B cell (primary cell): Measurements from ENCODE around the gene CAMTA1. TPM values are rescaled to one million over a fixed set of nuclear protein-coding genes. Genes with fewer than 3 reads are reported as not detected.

ENCODE experiments used
- ATAC-seq: fragments of 200-7000 bp; cut with Tn5 transposase; one replicate; pipeline ENCODE4 v1.10.0; 2021; ENCODE audit warnings: low read depth, mild to moderate bottlenecking, moderate number of reproducible peaks, moderate library complexity
- CTCF ChIA-PET: fragments of 350-600 bp; sonication (Branson Sonifier 250); formaldehyde crosslinking; loops from one replicate; lab custom pipeline; 2021; ENCODE audit warnings: antibody characterized with exemption, inconsistent platforms; lab: Charles Lee
- POLR2A ChIA-PET: fragments of 350-600 bp; sonication (Branson Sonifier 250); formaldehyde crosslinking; loops from one replicate; lab custom pipeline; 2021; ENCODE audit warnings: antibody characterized with exemption; lab: Charles Lee
- DNase-seq: peaks from one replicate; pipeline ENCODE4 v3.0.0; 2013
- H2AFZ ChIP-seq: 2 replicates; pipeline ENCODE4 v1.6.1; 2012; ENCODE audit warnings: mild to moderate bottlenecking, low read depth, low read length; ENCODE audit not compliant: insufficient read depth, poor library complexity, severe bottlenecking
- H3K27ac ChIP-seq, 2 donors: 1 replicate in 1 of 2; 2 replicates in 1 of 2; pipeline ENCODE4 v1.5.1; 2012 to 2013; ENCODE audit warnings: low read length in 2 of 2, mild to moderate bottlenecking in 2 of 2, moderate library complexity in 1 of 2
- H3K27me3 ChIP-seq, 4 experiments: fragments of 200-600 bp in 1 of 4; sonication (generic) in 1 of 4; replicated peaks in 1 of 4; 1 replicate in 2 of 4; 2 replicates in 2 of 4; pipeline versions ENCODE4 v1.6.1 to v1.7.0; 2013 to 2016; ENCODE audit warnings: low read length in 3 of 4, mild to moderate bottlenecking in 2 of 4, mixed read lengths in 1 of 4, moderate library complexity in 1 of 4; ENCODE audit not compliant: insufficient read depth in 4 of 4, control insufficient read depth in 3 of 4; ENCODE audit errors: control extremely low read depth in 1 of 4
- H3K36me3 ChIP-seq, 2 experiments: replicated peaks in 1 of 2; 1 replicate in 1 of 2; 2 replicates in 1 of 2; pipeline versions ENCODE4 v1.6.1 to v1.7.1; 2013; ENCODE audit warnings: low read length in 1 of 2; ENCODE audit not compliant: insufficient read depth in 2 of 2, control insufficient read depth in 1 of 2; ENCODE audit errors: control extremely low read depth in 1 of 2, extremely low read depth in 1 of 2
- H3K4me1 ChIP-seq, 2 donors: fragments of 200-600 bp in 1 of 2; sonication (generic) in 1 of 2; 1 replicate in 1 of 2; 2 replicates in 1 of 2; pipeline versions ENCODE4 v1.5.1 to v1.6.1; 2013 to 2017; ENCODE audit warnings: low read length in 2 of 2; ENCODE audit not compliant: control insufficient read depth in 2 of 2, insufficient read depth in 2 of 2
- H3K4me2 ChIP-seq: replicated peaks from 2 replicates; pipeline ENCODE3; 2012; ENCODE audit warnings: mild to moderate bottlenecking, low read depth, low read length; ENCODE audit not compliant: poor library complexity, severe bottlenecking
- H3K4me3 ChIP-seq, 5 experiments: fragments of 200-600 bp in 1 of 5; sonication (generic) in 1 of 5; 1 replicate in 3 of 5; 2 replicates in 2 of 5; pipeline versions ENCODE4 v1.5.1 to v1.7.0; 2011 to 2016; ENCODE audit warnings: low read length in 4 of 5, mild to moderate bottlenecking in 4 of 5, low read depth in 2 of 5, control low read depth in 1 of 5, moderate library complexity in 1 of 5; ENCODE audit not compliant: insufficient read depth in 1 of 5; ENCODE audit errors: control extremely low read depth in 1 of 5, extremely low read depth in 1 of 5
- H3K79me2 ChIP-seq: fragments of 200-600 bp; sonication (generic); one replicate; pipeline ENCODE4 v1.6.0; 2016; ENCODE audit warnings: low read length; ENCODE audit not compliant: control insufficient read depth, insufficient read depth
- H3K9ac ChIP-seq: fragments of 200-600 bp; sonication (generic); 2 replicates; pipeline ENCODE4 v1.6.1; 2017; ENCODE audit warnings: mild to moderate bottlenecking, low read length, moderate library complexity
- H3K9me3 ChIP-seq, 3 donors: one replicate each; pipeline versions ENCODE4 v1.6.1 to v1.7.1; 2013; ENCODE audit warnings: low read length in 2 of 3; ENCODE audit not compliant: control insufficient read depth in 2 of 3, insufficient read depth in 1 of 3; ENCODE audit errors: control extremely low read depth in 1 of 3
- H4K20me1 ChIP-seq: 2 replicates; pipeline ENCODE4 v1.6.0; 2012; ENCODE audit warnings: mild to moderate bottlenecking, low read length; ENCODE audit not compliant: insufficient read depth, control insufficient read depth, poor library complexity, severe bottlenecking
- H3K27ac Mint-ChIP-seq: one replicate; pipeline ENCODE4 v1.8.0; 2021; ENCODE audit warnings: mixed read lengths
- H3K27me3 Mint-ChIP-seq: one replicate; pipeline ENCODE4 v1.8.0; 2021; ENCODE audit warnings: mixed read lengths
- H3K4me1 Mint-ChIP-seq: one replicate; pipeline ENCODE4 v1.8.0; 2021; ENCODE audit warnings: mixed read lengths
- H3K4me3 Mint-ChIP-seq: one replicate; pipeline ENCODE4 v1.8.0; 2021; ENCODE audit warnings: mixed read lengths
- H3K9me3 Mint-ChIP-seq: one replicate; pipeline ENCODE4 v1.8.0; 2022; ENCODE audit warnings: mixed read lengths; ENCODE audit not compliant: insufficient read depth
- CTCF ChIP-seq: fragments of 200-600 bp; IDR thresholded peaks from one replicate; pipeline ENCODE4 v1.8.0; 2022; ENCODE audit warnings: antibody characterized with exemption, mild to moderate bottlenecking
- EZH2 ChIP-seq: IDR thresholded peaks from 2 replicates; pipeline ENCODE4 v1.6.1; 2012; ENCODE audit warnings: borderline replicate concordance, low read depth, mild to moderate bottlenecking, moderate library complexity, low read length; ENCODE audit not compliant: insufficient read depth, poor library complexity, severe bottlenecking
- WGBS: methylation state at CpG from one replicate; pipeline ENCODE4 v1.1.5; 2013; ENCODE audit warnings: missing lambda C conversion rate; ENCODE audit not compliant: insufficient coverage; 5-methylcytosine and 5-hydroxymethylcytosine counted together
- intact Hi-C: fragments of 100-400 bp; cut with micrococcal nuclease; formaldehyde crosslinking; loops from one replicate; pipeline ENCODE4 v1.10.0; 2022
- polyA plus RNA-seq: library from polyadenylated mRNA; depleted of rRNA; stranded (reverse); fragments of >200 nt; gene quantifications from 2 replicates; pipeline ENCODE4 v1.2.3, GENCODE V29; 2012
- total RNA-seq, 2 donors: library from RNA; stranded (reverse); fragments of 120-200 nt in 1 of 2; gene quantifications; 1 replicate in 1 of 2; 2 replicates in 1 of 2; pipeline versions ENCODE4 v1.2.3 to v1.2.4, GENCODE V29; 2013 to 2022

Gene CAMTA1
- total and polyA plus RNA-seq, 2 donors (not counting 1 experiment from before 2014, with no cell fraction given): 42.2 to 45.7 TPM

GRCh38 chr1:7223334-7224080 is 438.3 kb downstream of the CAMTA1 start:
- no peak overlapping the region for H3K27ac ChIP-seq
- no peak overlapping the region for H3K4me2 ChIP-seq
- ChIA-PET CTCF (no interaction called here), POLR2A (no interaction called here)
- H3K4me3 ChIP-seq: no peak overlapping the region
- intact Hi-C loops: no loop called here
- no peak overlapping the region for H3K9ac ChIP-seq
- no peaks in the 10 kb centered on the region for H3K79me2 ChIP-seq
- no peaks in the 10 kb centered on the region for H3K4me1 ChIP-seq
- DNase-seq: no peak
- no peaks in the 10 kb centered on the region for H3K36me3 ChIP-seq
- no peaks in the 10 kb centered on the region for H4K20me1 ChIP-seq
- WGBS: 91% methylated on average over 4 of the region's 9 CpGs
- ATAC-seq: no peak
- Mint-ChIP-seq H3K4me1 (no peaks in the 10 kb centered on the region), H3K9me3 (no peaks in the 10 kb centered on the region), H3K27ac (no peak overlapping the region), H3K27me3 (peaks cover 4% of the 10 kb centered on the region), H3K4me3 (no peak overlapping the region)
- H2AFZ ChIP-seq: no peak overlapping the region
- TF ChIP-seq EZH2: no peak
- TF ChIP-seq CTCF: no peak
- H3K9me3 ChIP-seq: peaks cover 0 to 7% (median 0%) of the 10 kb centered on the region in 3 donors
- H3K27me3 ChIP-seq: peaks cover 0 to 2% (median 0%) of the 10 kb centered on the region in 4 experiments

- H3K27ac ChIP-seq: no peak overlapping the region
- ATAC-seq: no peak
- H3K79me2 ChIP-seq: no peaks in the 10 kb centered on the region
- no peak for DNase-seq
- POLR2A ChIA-PET: no interaction called here
- no peak overlapping the region for H3K4me3 ChIP-seq
- H3K4me1 ChIP-seq: no peaks in the 10 kb centered on the region
- H2AFZ ChIP-seq: no peak overlapping the region
- no peaks in the 10 kb centered on the region for H4K20me1 ChIP-seq
- Mint-ChIP-seq H3K4me3 (no peak overlapping the region), H3K4me1 (no peaks in the 10 kb centered on the region), H3K27ac (no peak overlapping the region), H3K27me3 (no peaks in the 10 kb centered on the region), H3K9me3 (no peaks in the 10 kb centered on the region)
- no peak overlapping the region for H3K9ac ChIP-seq
- H3K36me3 ChIP-seq: no peaks in the 10 kb centered on the region
- H3K27me3 ChIP-seq: peaks cover 0 to 2% (median 0%) of the 10 kb centered on the region in 4 experiments
- intact Hi-C loops: no loop called here
- 96% methylated on average over 8 of the region's 10 CpGs for WGBS
- no peak overlapping the region for H3K4me2 ChIP-seq
- H3K9me3 ChIP-seq: peaks cover 0 to 7% (median 0%) of the 10 kb centered on the region in 3 donors
- CTCF ChIA-PET: no interaction called here
- TF ChIP-seq EZH2 (no peak), CTCF (no peak)
Observed at GRCh38 chr1:7224081-7224534, 438.9 kb downstream of the CAMTA1 start.
